Breast epithelium (tissue), 3 donors: ENCODE measurements around the gene REC114.

ENCODE experiments used
- CTCF ChIP-seq, 3 donors: fragments of 450-650 bp; IDR thresholded peaks; one replicate each; pipeline ENCODE4 v1.5.1; 2016 to 2017; ENCODE audit warnings: antibody characterized with exemption in 3 of 3, mild to moderate bottlenecking in 3 of 3, moderate library complexity in 3 of 3
- POLR2AphosphoS5 ChIP-seq, 3 donors: sonication (generic); formaldehyde crosslinking; IDR thresholded peaks; one replicate each; pipeline ENCODE4 v1.6.1; 2017; ENCODE audit warnings: antibody characterized with exemption in 3 of 3

- TF ChIP-seq POLR2AphosphoS5 (IDR thresholded peaks at IDR 0.05): no peak
- TF ChIP-seq CTCF (IDR thresholded peaks at IDR 0.05): no peak
These were observed 96.5 kb downstream of the REC114 start for GRCh38 chr15:73539212-73540128.
